Heart right ventricle (tissue), 16 donors: ENCODE results near the gene SECTM1. TPM values are rescaled to one million over a fixed set of nuclear protein-coding genes. Genes with fewer than 3 reads are reported as not detected.
A peak's percentile ranks its signal among the peaks of the same experiment; 100 is the strongest.

Experiments used
- ATAC-seq, 8 donors: fragments of 200-7000 bp; cut with Tn5 transposase; one replicate each; pipeline ENCODE4 v1.9.1; 2020; ENCODE audit warnings: mild to moderate bottlenecking in 8 of 8, moderate library complexity in 8 of 8, moderate number of reproducible peaks in 1 of 8
- DNase-seq, 2 donors: peaks; one replicate each; pipeline ENCODE4 v3.0.0-alpha.2; 2020
- H3K27ac ChIP-seq, 10 donors: fragments of 200-600 bp; sonication (generic) in 2 of 10; one replicate each; pipeline versions ENCODE4 v1.5.0 to v1.8.0; 2020 to 2022; ENCODE audit warnings: mild to moderate bottlenecking in 3 of 10
- H3K27me3 ChIP-seq, 7 donors: fragments of 200-600 bp; one replicate each; pipeline ENCODE4 v1.8.0; 2021 to 2022; ENCODE audit warnings: mild to moderate bottlenecking in 2 of 7
- H3K36me3 ChIP-seq, 9 donors: fragments of 200-600 bp; sonication (generic) in 1 of 9; one replicate each; pipeline versions ENCODE4 v1.5.0 to v1.8.0; 2020 to 2022; ENCODE audit warnings: mild to moderate bottlenecking in 2 of 9
- H3K4me1 ChIP-seq, 9 donors: fragments of 200-600 bp; sonication (generic) in 1 of 9; one replicate each; pipeline versions ENCODE4 v1.5.0 to v1.8.0; 2020 to 2022; ENCODE audit warnings: mild to moderate bottlenecking in 4 of 9
- H3K4me3 ChIP-seq, 10 donors: fragments of 200-600 bp; sonication (generic) in 2 of 10; one replicate each; pipeline versions ENCODE4 v1.5.0 to v1.8.0; 2020 to 2022; ENCODE audit warnings: mild to moderate bottlenecking in 7 of 10, moderate library complexity in 2 of 10
- H3K9me3 ChIP-seq, 11 donors: fragments of 200-600 bp in 10 of 11; sonication (generic) in 2 of 11; one replicate each; pipeline versions ENCODE4 v1.5.0 to v1.8.0; 2013 to 2022; ENCODE audit warnings: mild to moderate bottlenecking in 2 of 11, control low read depth in 1 of 11, moderate library complexity in 1 of 11
- CTCF ChIP-seq, 9 donors: fragments of 200-600 bp; sonication (generic) in 2 of 9; IDR thresholded peaks; one replicate each; pipeline versions ENCODE4 v1.5.0 to v1.8.0; 2021 to 2022; ENCODE audit warnings: antibody characterized with exemption in 9 of 9, mild to moderate bottlenecking in 5 of 9, moderate library complexity in 1 of 9
- WGBS, 2 donors: extraction: QIAGEN DNeasy Blood & Tissue Kit; methylation state at CpG; one replicate each; pipeline ENCODE4 v1.1.7; 2013; ENCODE audit warnings: inconsistent platforms in 1 of 2; 5-methylcytosine and 5-hydroxymethylcytosine counted together
- intact Hi-C, 10 donors: fragments of 100-400 bp; cut with DNase I; formaldehyde crosslinking; loops; one replicate each; pipeline versions ENCODE4 v1.11.1 to v1.14.2; 2022
- polyA plus RNA-seq, 2 donors: library from polyadenylated mRNA; stranded (reverse); fragments of 200-250 nt; gene quantifications; one replicate each; pipeline ENCODE4 v1.2.3, GENCODE V29; 2013
- total RNA-seq, 10 donors: library from RNA; stranded (reverse); fragmentation: NEBNext Ultra II Directional in 3 of 10; extraction: Animal tissue kit (Norgen Biotek cat#: 25700) in 3 of 10; gene quantifications; one replicate each; pipeline versions ENCODE4 v1.2.1 to v1.2.4, GENCODE V29; 2021 to 2023
- donor health status: Arrhythmogenic right ventricular cardiomyopathy.
- donor health status: ischemic (EF 13 %, LVEDD 7.1; RV severe dilation, severe dysfunction).
- donor health status: healthy with polysubstance abuse.
- donor health status: DM: no; HTN: yes; CAD: no.
- donor health status: DM: no; HTN: no; CAD: no.
- donor health status: ischemic (EF 25% LVEDD 6.9; RV normal size, moderate dysfunction).
- donor health status: ischemic (EF 25% LVEDD 5.7; RV mildly dilated, moderate dysfunction).
- donor health status: healthy.
- donor health status: DM: yes; HTN: yes; CAD: no.
- donor health status: Ischemic cardiomyopathy.
- donor health status: ischemic (EF 35%, LVEDD 5.7; RV mildly dilated, moderate dysfunction).
- donor health status: nonischemic (EF 11% LVEDD 7.7; RV severe dilation, severe dysfunction).
- donor health status: DM: yes; HTN: yes; CAD: no.
- donor health status: PGD.
- donor health status: ischemic (EF 29% LVEDD 5.4; RV normal size, mild dysfunction).
- donor health status: nonischemic (EF 23%, LVEDD 6.1; RV moderate dilation, normal function).

SECTM1 gene
- total and polyA plus RNA-seq, 12 donors = 1.7 to 29.9 (median 3.6) TPM

- Histone ChIP-seq H3K27ac (no peak overlapping the region), H3K4me3 (no peak overlapping the region), H3K9me3 (no peaks in the 10 kb centered on the region), H3K27me3 (peaks cover 6 to 47% (median 28%) of the 10 kb centered on the region in 7 donors), H3K36me3 (no peaks in the 10 kb centered on the region), H3K4me1 (no peaks in the 10 kb centered on the region)
- ATAC-seq (no peak), DNase-seq (no peak)
- 74 to 79% methylated on average over 2 of the region's 2 CpGs for WGBS, 2 donors
- intact Hi-C loops = loop anchor here in 5 of 10 donors (5.0 to 10.0 kb wide), 5 partner anchors 40 to 417 kb away; no protein-coding TSS in a partner anchor
- TF ChIP-seq CTCF (IDR thresholded peaks at IDR 0.05) = no peak
Measured at GRCh38 chr17:82357394-82357793, 23.8 kb upstream of the SECTM1 start.

GRCh38 chr17:82356845-82357355 is 23.3 kb upstream of the SECTM1 start:
- no peak for DNase-seq
- peak in 1 of 8 donors; percentile 40 for ATAC-seq
- Histone ChIP-seq H3K9me3 (no peaks in the 10 kb centered on the region), H3K27me3 (peaks cover 6 to 47% (median 28%) of the 10 kb centered on the region in 7 donors), H3K36me3 (no peaks in the 10 kb centered on the region), H3K4me1 (peaks cover 0 to 4% (median 2%) of the 10 kb centered on the region in 9 donors), H3K27ac (no peak overlapping the region), H3K4me3 (no peak overlapping the region)
- intact Hi-C loops = loop anchor here in 5 of 10 donors (5.0 to 10.0 kb wide), 5 partner anchors 40 to 418 kb away; no protein-coding TSS in a partner anchor
- 63 to 64% methylated on average over 19 to 20 of the region's 20 CpGs for WGBS, 2 donors
- TF ChIP-seq CTCF (IDR thresholded peaks at IDR 0.05) = no peak

- Histone ChIP-seq H3K27me3 (peaks cover 6 to 47% (median 28%) of the 10 kb centered on the region in 7 donors), H3K4me3 (no peak overlapping the region), H3K36me3 (no peaks in the 10 kb centered on the region), H3K9me3 (no peaks in the 10 kb centered on the region), H3K4me1 (peaks cover 0 to 10% (median 4%) of the 10 kb centered on the region in 9 donors), H3K27ac (no peak overlapping the region)
- intact Hi-C loops = loop anchor here in 5 of 10 donors (5.0 to 10.0 kb wide), 5 partner anchors 41 to 419 kb away; no protein-coding TSS in a partner anchor
- DNase-seq = no peak
- 58 to 65% methylated on average over 11 of the region's 11 CpGs for WGBS, 2 donors
- TF ChIP-seq CTCF (IDR thresholded peaks at IDR 0.05) = no peak
- ATAC-seq = no peak
Measured at GRCh38 chr17:82355770-82356427, 22.3 kb upstream of the SECTM1 start.

- 85 to 92% methylated on average over 7 of the region's 7 CpGs for WGBS, 2 donors
- Histone ChIP-seq H3K36me3 (no peaks in the 10 kb centered on the region), H3K27ac (no peak overlapping the region), H3K4me1 (peaks cover 0 to 11% (median 4%) of the 10 kb centered on the region in 9 donors), H3K27me3 (peaks cover 6 to 47% (median 28%) of the 10 kb centered on the region in 7 donors), H3K9me3 (no peaks in the 10 kb centered on the region), H3K4me3 (no peak overlapping the region)
- no peak for ATAC-seq
- intact Hi-C loops = loop anchor here in 8 of 10 donors (5.0 to 10.0 kb wide), 9 partner anchors 42 to 422 kb away; no protein-coding TSS in a partner anchor
- DNase-seq = no peak
- no peak for TF ChIP-seq CTCF (IDR thresholded peaks at IDR 0.05)
Measured at GRCh38 chr17:82354804-82355308, 21.3 kb upstream of the SECTM1 start.
